ENCODE results near the gene MCFD2.

DNA sequence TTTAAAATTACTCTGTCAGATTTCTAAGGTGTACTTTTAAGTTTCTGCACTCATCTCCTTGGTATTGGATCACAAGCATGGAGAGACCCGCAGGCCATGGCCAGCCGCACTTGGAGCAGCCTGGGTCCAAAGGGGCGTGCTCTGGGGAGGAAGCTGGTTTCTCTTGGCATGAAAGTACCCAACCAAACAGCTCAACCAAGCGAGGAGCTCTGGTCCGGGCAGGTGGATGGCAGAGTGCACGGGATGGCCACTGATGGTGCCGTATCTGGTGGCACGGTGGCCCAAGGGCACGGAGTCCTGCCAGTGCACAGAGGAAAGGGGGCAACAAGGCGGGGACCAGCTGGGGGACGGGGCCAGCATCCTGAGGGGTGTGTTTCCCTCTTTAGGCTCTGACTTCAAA is 32.2 kb upstream of the MCFD2 start:
- TF ChIP-seq, protein P1, sequence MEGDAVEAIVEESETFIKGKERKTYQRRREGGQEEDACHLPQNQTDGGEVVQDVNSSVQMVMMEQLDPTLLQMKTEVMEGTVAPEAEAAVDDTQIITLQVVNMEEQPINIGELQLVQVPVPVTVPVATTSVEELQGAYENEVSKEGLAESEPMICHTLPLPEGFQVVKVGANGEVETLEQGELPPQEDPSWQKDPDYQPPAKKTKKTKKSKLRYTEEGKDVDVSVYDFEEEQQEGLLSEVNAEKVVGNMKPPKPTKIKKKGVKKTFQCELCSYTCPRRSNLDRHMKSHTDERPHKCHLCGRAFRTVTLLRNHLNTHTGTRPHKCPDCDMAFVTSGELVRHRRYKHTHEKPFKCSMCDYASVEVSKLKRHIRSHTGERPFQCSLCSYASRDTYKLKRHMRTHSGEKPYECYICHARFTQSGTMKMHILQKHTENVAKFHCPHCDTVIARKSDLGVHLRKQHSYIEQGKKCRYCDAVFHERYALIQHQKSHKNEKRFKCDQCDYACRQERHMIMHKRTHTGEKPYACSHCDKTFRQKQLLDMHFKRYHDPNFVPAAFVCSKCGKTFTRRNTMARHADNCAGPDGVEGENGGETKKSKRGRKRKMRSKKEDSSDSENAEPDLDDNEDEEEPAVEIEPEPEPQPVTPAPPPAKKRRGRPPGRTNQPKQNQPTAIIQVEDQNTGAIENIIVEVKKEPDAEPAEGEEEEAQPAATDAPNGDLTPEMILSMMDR (optimal IDR thresholded peaks at IDR 0.05 in 1 of 3, IDR thresholded peaks at IDR 0.05 in 1 of 3, conservative IDR thresholded peaks at IDR 0.05 in 1 of 3; ENCODE audit: extremely low read depth in 1 of 3, insufficient read depth in 2 of 3, low read length in 3 of 3) = no peak
- TF ChIP-seq EZH2 (IDR thresholded peaks at IDR 0.05; ENCODE audit: low read length) = no peak
